Sigmoid colon (tissue), 7 donors: ENCODE measurements around the gene MTURN. TPM values are rescaled to one million over a fixed set of nuclear protein-coding genes. Genes with fewer than 3 reads are reported as not detected.

Experiments
- DNase-seq: peaks from one replicate; pipeline ENCODE4 v3.0.0-alpha.2; 2019
- H3K27ac ChIP-seq, 4 donors: fragments of 200-600 bp; sonication (generic); one replicate each; pipeline ENCODE4 v1.5.1; 2016 to 2019; ENCODE audit warnings: mild to moderate bottlenecking in 1 of 4
- H3K27me3 ChIP-seq, 3 donors: fragments of 200-600 bp; sonication (generic); one replicate each; pipeline ENCODE4 v1.5.1; 2019; ENCODE audit warnings: mild to moderate bottlenecking in 1 of 3
- H3K36me3 ChIP-seq, 4 donors: fragments of 200-600 bp; sonication (generic); one replicate each; pipeline ENCODE4 v1.5.1; 2016 to 2019
- H3K4me1 ChIP-seq, 4 donors: fragments of 200-600 bp; sonication (generic); one replicate each; pipeline ENCODE4 v1.5.1; 2017 to 2019
- H3K4me3 ChIP-seq, 4 donors: fragments of 200-600 bp; sonication (generic); one replicate each; pipeline ENCODE4 v1.5.1; 2017 to 2019; ENCODE audit warnings: mild to moderate bottlenecking in 2 of 4, moderate library complexity in 1 of 4
- H3K9me3 ChIP-seq, 4 donors: fragments of 200-600 bp in 3 of 4; sonication (generic) in 3 of 4; one replicate each; pipeline versions ENCODE4 v1.5.1 to v1.6.1; 2013 to 2019
- CTCF ChIP-seq, 4 experiments: fragments of 450-650 bp in 3 of 4; fragments of 200-600 bp in 1 of 4; IDR thresholded peaks; one replicate each; pipeline ENCODE4 v1.5.1; 2016 to 2019; ENCODE audit warnings: antibody characterized with exemption in 4 of 4, mild to moderate bottlenecking in 3 of 4, moderate library complexity in 2 of 4
- EP300 ChIP-seq, 4 donors: sonication (generic); formaldehyde crosslinking; IDR thresholded peaks; one replicate each; pipeline ENCODE4 v1.6.1; 2017; ENCODE audit warnings: antibody characterized with exemption in 4 of 4
- POLR2A ChIP-seq, 2 donors: fragments of 450-650 bp; IDR thresholded peaks; one replicate each; pipeline ENCODE4 v1.6.1; 2016; ENCODE audit warnings: antibody characterized with exemption in 2 of 2, mild to moderate bottlenecking in 2 of 2, moderate library complexity in 2 of 2
- POLR2AphosphoS5 ChIP-seq, 4 donors: sonication (generic); formaldehyde crosslinking; IDR thresholded peaks; one replicate each; pipeline ENCODE4 v1.6.1; 2017; ENCODE audit warnings: antibody characterized with exemption in 4 of 4
- whole genome bisulfite sequencing, 2 donors: extraction: QIAGEN DNeasy Blood & Tissue Kit; methylation state at CpG; one replicate each; pipeline ENCODE4 v1.1.7; 2013; 5-methylcytosine and 5-hydroxymethylcytosine counted together
- intact Hi-C: fragments of 100-400 bp; cut with DNase I; formaldehyde crosslinking; loops from one replicate; pipeline ENCODE4 v1.15.1; 2023
- polyA plus RNA-seq, 3 donors: library from polyadenylated mRNA; stranded (reverse); fragments of 200-250 nt; gene quantifications; one replicate each; pipeline ENCODE4 v1.2.3, GENCODE V29; 2013
- total RNA-seq, 4 donors: library from RNA; depleted of rRNA; stranded (reverse); fragments of >200 nt; gene quantifications; one replicate each; pipeline ENCODE4 v1.1.0, GENCODE V29; 2016
- donor health status: healthy with polysubstance abuse.
- donor health status: Bipolar disorder and iron deficiency.
- donor health status: healthy.

Gene MTURN
- total and polyA plus RNA-seq, 7 donors = 7.2 to 102 (median 75.9) TPM

- H3K36me3 ChIP-seq = no peaks in the 10 kb centered on the region
- 27 to 35% methylated on average over 13 of the region's 13 CpGs for WGBS, 2 donors
- peak overlapping the region; percentile 20 to 95 (median 88) for H3K4me3 ChIP-seq
- intact Hi-C loops = loop anchor here (2.0 kb wide), 1 partner anchor 149 kb away; no protein-coding TSS in a partner anchor
- peaks cover 0 to 22% (median 14%) of the 10 kb centered on the region in 4 donors for H3K4me1 ChIP-seq
- no peaks in the 10 kb centered on the region for H3K9me3 ChIP-seq
- DNase-seq = no peak
- peak overlapping the region; percentile 92 to 96 (median 96) for H3K27ac ChIP-seq
- no peak for TF ChIP-seq EP300 (IDR thresholded peaks at IDR 0.05)
- TF ChIP-seq CTCF (IDR thresholded peaks at IDR 0.05) = no peak
- no peak for TF ChIP-seq POLR2AphosphoS5 (IDR thresholded peaks at IDR 0.05)
- no peak for TF ChIP-seq POLR2A (IDR thresholded peaks at IDR 0.05)
- no peaks in the 10 kb centered on the region for H3K27me3 ChIP-seq
Observed at GRCh38 chr7:30133736-30134610, 813 bp upstream of the MTURN start.

- Histone ChIP-seq H3K9me3 (no peaks in the 10 kb centered on the region), H3K4me1 (peaks cover 0 to 22% (median 17%) of the 10 kb centered on the region in 4 donors), H3K27ac (peak overlapping the region; percentile 92 to 96 (median 96)), H3K27me3 (no peaks in the 10 kb centered on the region), H3K36me3 (no peaks in the 10 kb centered on the region), H3K4me3 (peak overlapping the region; percentile 83 to 95 (median 94))
- TF ChIP-seq POLR2A (IDR thresholded peaks at IDR 0.05) (peak in 1 of 2 donors; percentile 17), CTCF (IDR thresholded peaks at IDR 0.05) (no peak), POLR2AphosphoS5 (IDR thresholded peaks at IDR 0.05) (peak; percentile 26 to 70 (median 42))
- peak; percentile 81 for DNase-seq
- WGBS, 2 donors = 0 to 1% methylated on average over 93 of the region's 93 CpGs
- intact Hi-C loops = loop anchor here (2.0 kb wide), 1 partner anchor 147 kb away; no protein-coding TSS in a partner anchor
Observed at GRCh38 chr7:30135301-30136116, 723 bp downstream of the MTURN start.

- H3K36me3 ChIP-seq = no peaks in the 10 kb centered on the region
- H3K9me3 ChIP-seq = no peaks in the 10 kb centered on the region
- 12 to 19% methylated on average over 36 of the region's 36 CpGs for WGBS, 2 donors
- H3K27ac ChIP-seq = peak overlapping the region; percentile 92 to 96 (median 96)
- intact Hi-C loops = no loop called here
- peak overlapping the region; percentile 83 to 95 (median 94) for H3K4me3 ChIP-seq
- no peak for DNase-seq
- peaks cover 0 to 22% (median 17%) of the 10 kb centered on the region in 4 donors for H3K4me1 ChIP-seq
- no peaks in the 10 kb centered on the region for H3K27me3 ChIP-seq
- TF ChIP-seq POLR2A (IDR thresholded peaks at IDR 0.05) (no peak), POLR2AphosphoS5 (IDR thresholded peaks at IDR 0.05) (no peak), CTCF (IDR thresholded peaks at IDR 0.05) (no peak), EP300 (IDR thresholded peaks at IDR 0.05) (no peak)
Observed at GRCh38 chr7:30136117-30136731, 1.4 kb downstream of the MTURN start.

DNA sequence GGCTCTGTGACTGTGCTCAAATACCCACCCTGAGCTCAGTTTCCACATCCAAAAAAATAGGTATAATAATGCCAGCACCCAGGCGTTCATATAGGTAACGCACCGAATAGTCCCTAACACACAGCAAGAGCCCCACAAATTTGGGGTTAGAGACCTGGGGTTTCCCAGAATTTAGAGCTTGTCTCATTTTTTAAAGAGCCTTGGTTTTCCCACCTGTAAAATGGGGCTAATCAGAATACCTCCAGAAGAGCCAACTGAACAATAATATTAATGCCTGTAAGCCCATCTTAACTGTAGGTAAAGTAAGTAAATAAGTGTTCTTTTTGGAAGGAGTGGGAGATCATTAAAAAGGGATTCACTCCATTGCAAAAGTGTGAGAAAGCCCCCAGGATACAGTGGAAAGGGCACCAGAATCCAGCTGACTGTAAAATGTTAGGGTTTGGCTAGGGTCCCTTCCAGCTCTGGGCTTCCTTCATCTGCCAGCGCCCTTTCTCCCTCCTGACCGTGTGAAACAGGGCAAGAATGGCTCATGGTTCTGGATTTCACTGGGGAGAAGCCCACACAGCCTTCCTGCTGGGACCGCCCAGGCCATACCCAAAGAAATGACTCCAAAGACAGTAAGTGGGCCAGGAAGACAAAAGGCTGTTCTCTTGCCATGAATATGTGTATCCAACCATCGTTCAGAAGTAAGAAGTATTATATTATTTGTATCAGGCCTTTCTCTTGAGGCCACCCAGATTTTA is 2.1 kb downstream of the MTURN start:
- Histone ChIP-seq H3K4me3 (peak overlapping the region; percentile 83 to 95 (median 94)), H3K36me3 (no peaks in the 10 kb centered on the region), H3K27ac (peak overlapping the region in 2 of 4 donors; percentile 95 to 96), H3K27me3 (no peaks in the 10 kb centered on the region), H3K9me3 (no peaks in the 10 kb centered on the region), H3K4me1 (peaks cover 0 to 28% (median 17%) of the 10 kb centered on the region in 4 donors)
- 88 to 89% methylated on average over 7 of the region's 7 CpGs for WGBS, 2 donors
- DNase-seq = no peak
- intact Hi-C loops = no loop called here
- no peak for TF ChIP-seq EP300 (IDR thresholded peaks at IDR 0.05)
- TF ChIP-seq POLR2AphosphoS5 (IDR thresholded peaks at IDR 0.05) = no peak
- TF ChIP-seq CTCF (IDR thresholded peaks at IDR 0.05) = no peak
- TF ChIP-seq POLR2A (IDR thresholded peaks at IDR 0.05) = no peak
